KMS-11 (cell line): ENCODE data around the gene HPGD.

ENCODE experiments used
- H2AFZ ChIP-seq: fragments of 200-600 bp; sonication (generic); 2 replicates; pipeline ENCODE4 v1.6.1; 2016; ENCODE audit warnings: antibody characterized with exemption, mixed run types, low read depth
- H3K27ac ChIP-seq: fragments of 200-600 bp; sonication (generic); 2 replicates; pipeline ENCODE4 v1.6.1; 2016; ENCODE audit warnings: mild to moderate bottlenecking, mixed run types
- H3K27me3 ChIP-seq: fragments of 200-600 bp; sonication (generic); 2 replicates; pipeline ENCODE4 v1.6.1; 2017; ENCODE audit warnings: mild to moderate bottlenecking, low read depth, mixed run types, moderate library complexity; ENCODE audit not compliant: insufficient read depth
- H3K36me3 ChIP-seq: fragments of 200-600 bp; sonication (generic); 2 replicates; pipeline ENCODE4 v1.6.1; 2017; ENCODE audit warnings: mild to moderate bottlenecking, mixed run types; ENCODE audit not compliant: insufficient read depth
- H3K4me1 ChIP-seq: fragments of 200-600 bp; sonication (generic); 2 replicates; pipeline ENCODE4 v1.6.1; 2016; ENCODE audit warnings: mild to moderate bottlenecking, low read depth, mixed run types; ENCODE audit not compliant: poor library complexity, severe bottlenecking
- H3K4me2 ChIP-seq: fragments of 200-600 bp; sonication (generic); 2 replicates; pipeline ENCODE4 v1.7.0; 2016; ENCODE audit warnings: mild to moderate bottlenecking, mixed run types
- H3K4me3 ChIP-seq: fragments of 200-600 bp; sonication (generic); IDR thresholded peaks from 2 replicates; pipeline ENCODE4 v1.6.1; 2017; ENCODE audit warnings: low read depth, low read length, mixed read lengths; ENCODE audit not compliant: insufficient read depth
- H3K79me2 ChIP-seq: fragments of 200-600 bp; sonication (generic); 2 replicates; pipeline ENCODE4 v1.6.1; 2016; ENCODE audit warnings: low read depth, mixed run types; ENCODE audit not compliant: insufficient read depth
- H3K9ac ChIP-seq: fragments of 200-600 bp; sonication (generic); 2 replicates; pipeline ENCODE4 v1.6.1; 2016; ENCODE audit warnings: mild to moderate bottlenecking, mixed run types
- H4K20me1 ChIP-seq: fragments of 200-600 bp; sonication (generic); 2 replicates; pipeline ENCODE4 v1.6.1; 2016; ENCODE audit warnings: mild to moderate bottlenecking, mixed run types; ENCODE audit not compliant: insufficient read depth
- TF ChIP-seq, protein P1 (sequence below): fragments of 200-600 bp; sonication (generic); conservative IDR thresholded peaks from 2 replicates; pipeline ENCODE4 v1.6.1; 2017; ENCODE audit warnings: low read depth, mild to moderate bottlenecking, antibody characterized with exemption, low read length, moderate library complexity, mixed read lengths

Gene HPGD

GRCh38 chr4:174559894-174560293 is 37.6 kb upstream of the HPGD start:
- no peaks in the 10 kb centered on the region for H3K27me3 ChIP-seq
- TF ChIP-seq, protein P1, sequence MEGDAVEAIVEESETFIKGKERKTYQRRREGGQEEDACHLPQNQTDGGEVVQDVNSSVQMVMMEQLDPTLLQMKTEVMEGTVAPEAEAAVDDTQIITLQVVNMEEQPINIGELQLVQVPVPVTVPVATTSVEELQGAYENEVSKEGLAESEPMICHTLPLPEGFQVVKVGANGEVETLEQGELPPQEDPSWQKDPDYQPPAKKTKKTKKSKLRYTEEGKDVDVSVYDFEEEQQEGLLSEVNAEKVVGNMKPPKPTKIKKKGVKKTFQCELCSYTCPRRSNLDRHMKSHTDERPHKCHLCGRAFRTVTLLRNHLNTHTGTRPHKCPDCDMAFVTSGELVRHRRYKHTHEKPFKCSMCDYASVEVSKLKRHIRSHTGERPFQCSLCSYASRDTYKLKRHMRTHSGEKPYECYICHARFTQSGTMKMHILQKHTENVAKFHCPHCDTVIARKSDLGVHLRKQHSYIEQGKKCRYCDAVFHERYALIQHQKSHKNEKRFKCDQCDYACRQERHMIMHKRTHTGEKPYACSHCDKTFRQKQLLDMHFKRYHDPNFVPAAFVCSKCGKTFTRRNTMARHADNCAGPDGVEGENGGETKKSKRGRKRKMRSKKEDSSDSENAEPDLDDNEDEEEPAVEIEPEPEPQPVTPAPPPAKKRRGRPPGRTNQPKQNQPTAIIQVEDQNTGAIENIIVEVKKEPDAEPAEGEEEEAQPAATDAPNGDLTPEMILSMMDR, result no peak
- no peaks in the 10 kb centered on the region for H3K79me2 ChIP-seq
- no peak overlapping the region for H3K9ac ChIP-seq
- H3K27ac ChIP-seq, result no peak overlapping the region
- H3K4me3 ChIP-seq, result no peak overlapping the region
- H2AFZ ChIP-seq, result no peak overlapping the region
- no peaks in the 10 kb centered on the region for H3K4me1 ChIP-seq
- H3K4me2 ChIP-seq, result no peak overlapping the region
- H4K20me1 ChIP-seq, result no peaks in the 10 kb centered on the region
- H3K36me3 ChIP-seq, result no peaks in the 10 kb centered on the region

DNA sequence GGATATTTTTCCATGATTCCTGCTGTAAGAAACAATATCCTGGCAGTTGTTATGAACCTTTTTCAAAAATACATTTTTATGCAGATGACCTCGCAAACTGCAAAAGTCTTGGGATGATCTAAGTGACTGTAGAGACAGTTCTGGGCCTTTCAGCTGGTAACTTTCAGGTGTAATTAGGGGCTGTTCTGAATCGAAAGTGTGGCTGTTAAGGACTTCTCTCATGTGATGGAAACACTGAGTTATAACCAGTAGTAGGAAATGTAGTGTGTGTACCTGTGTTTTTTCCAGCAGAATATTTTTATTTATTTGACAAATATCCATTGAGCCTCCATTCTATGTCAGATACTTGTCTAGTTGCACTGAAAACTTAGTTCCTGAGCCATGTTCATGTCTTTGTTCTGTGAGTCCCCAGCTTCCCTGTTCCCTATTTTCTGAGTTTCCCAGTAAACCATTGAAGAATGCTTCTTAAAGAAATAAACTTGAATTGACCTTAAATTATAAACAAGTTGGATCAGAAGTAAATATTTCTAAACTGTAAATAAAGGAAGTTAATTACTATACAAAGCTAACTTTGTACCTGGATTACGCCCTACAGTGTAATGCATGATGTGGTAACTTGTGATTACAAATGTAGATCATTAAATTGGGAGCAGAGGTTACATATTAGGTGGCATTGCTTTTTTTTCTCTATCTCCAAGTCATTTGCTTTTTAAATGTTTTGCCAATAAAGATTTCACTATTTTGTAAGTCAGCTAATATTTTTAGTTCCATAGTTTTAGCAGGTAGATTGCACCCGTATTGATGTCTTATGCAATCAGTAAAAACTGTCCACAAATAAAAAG is 33.7 kb upstream of the HPGD start:
- Histone ChIP-seq H3K36me3 (no peaks in the 10 kb centered on the region), H4K20me1 (no peaks in the 10 kb centered on the region), H3K27ac (no peak overlapping the region), H3K27me3 (no peaks in the 10 kb centered on the region), H3K4me2 (no peak overlapping the region), H3K79me2 (no peaks in the 10 kb centered on the region), H3K9ac (no peak overlapping the region), H3K4me1 (no peaks in the 10 kb centered on the region), H2AFZ (no peak overlapping the region), H3K4me3 (no peak overlapping the region)
- TF ChIP-seq, protein P1, result no peak

GRCh38 chr4:174554231-174554728 is 32.0 kb upstream of the HPGD start:
- TF ChIP-seq, protein P1, result no peak
- H3K9ac ChIP-seq, result no peak overlapping the region
- H3K27ac ChIP-seq, result no peak overlapping the region
- no peaks in the 10 kb centered on the region for H3K79me2 ChIP-seq
- H3K36me3 ChIP-seq, result no peaks in the 10 kb centered on the region
- no peaks in the 10 kb centered on the region for H4K20me1 ChIP-seq
- no peaks in the 10 kb centered on the region for H3K27me3 ChIP-seq
- no peak overlapping the region for H3K4me2 ChIP-seq
- no peaks in the 10 kb centered on the region for H3K4me1 ChIP-seq
- no peak overlapping the region for H2AFZ ChIP-seq
- H3K4me3 ChIP-seq, result no peak overlapping the region

GRCh38 chr4:174553828-174554227 is 31.5 kb upstream of the HPGD start:
- Histone ChIP-seq H2AFZ (no peak overlapping the region), H3K79me2 (no peaks in the 10 kb centered on the region), H3K36me3 (no peaks in the 10 kb centered on the region), H4K20me1 (no peaks in the 10 kb centered on the region), H3K4me2 (no peak overlapping the region), H3K4me3 (no peak overlapping the region), H3K4me1 (no peaks in the 10 kb centered on the region), H3K9ac (no peak overlapping the region), H3K27ac (no peak overlapping the region), H3K27me3 (no peaks in the 10 kb centered on the region)
- TF ChIP-seq, protein P1, result no peak
